ENCODE data around the gene FREM1.

Gene FREM1

GRCh38 chr9:14811844-14812243 lies 98.4 kb downstream of the FREM1 start:
- no peak for DNase-seq

- no peak for DNase-seq
These were observed 103.2 kb downstream of the FREM1 start for GRCh38 chr9:14806941-14807520.

GRCh38 chr9:14799030-14799429 lies 111.2 kb downstream of the FREM1 start:
- no peak for DNase-seq

GRCh38 chr9:14797435-14797834 lies 112.8 kb downstream of the FREM1 start:
- no peak for DNase-seq

DNA sequence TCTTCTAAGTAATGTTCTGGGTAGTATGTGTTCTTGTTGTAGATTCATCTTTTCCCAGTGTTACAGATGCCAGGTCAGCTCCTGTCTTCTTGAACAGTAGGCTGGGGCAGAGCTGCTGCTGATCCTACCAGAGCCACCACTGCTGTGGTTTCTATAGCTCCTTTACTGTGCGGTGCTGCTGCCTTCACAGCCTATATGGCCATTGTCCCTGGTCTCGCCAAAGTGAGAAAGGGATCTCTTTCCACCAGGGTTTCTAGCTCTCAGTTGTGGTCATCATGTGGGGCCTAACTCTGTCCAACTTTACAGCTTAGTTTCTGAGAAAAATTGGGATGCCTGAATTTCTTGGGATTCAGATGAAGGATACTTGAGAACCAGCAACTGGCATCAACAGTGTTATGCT lies 116.8 kb downstream of the FREM1 start:
- DNase-seq, result no peak

GRCh38 chr9:14790628-14791027 lies 119.6 kb downstream of the FREM1 start:
- DNase-seq, result no peak

DNA sequence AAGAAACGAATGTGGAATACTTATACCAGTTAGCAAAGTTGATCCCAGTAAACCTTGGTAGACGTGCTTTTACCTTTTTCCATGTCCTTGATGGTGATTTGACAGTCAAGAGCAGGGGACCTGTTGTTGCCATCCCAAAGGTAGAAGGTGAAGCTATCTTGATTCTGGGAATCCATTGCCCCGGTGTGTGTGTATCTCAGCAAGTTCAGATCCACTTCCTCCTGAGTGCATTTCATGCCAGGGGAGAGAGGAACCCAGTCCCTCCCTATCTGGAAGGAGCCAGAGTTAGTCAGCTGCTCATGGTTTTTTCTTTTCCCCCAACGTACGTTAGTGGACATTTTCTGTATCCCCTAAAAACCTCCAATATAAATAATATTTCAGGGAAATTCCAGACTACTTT lies 121.4 kb downstream of the FREM1 start:
- DNase-seq, result no peak

DNA sequence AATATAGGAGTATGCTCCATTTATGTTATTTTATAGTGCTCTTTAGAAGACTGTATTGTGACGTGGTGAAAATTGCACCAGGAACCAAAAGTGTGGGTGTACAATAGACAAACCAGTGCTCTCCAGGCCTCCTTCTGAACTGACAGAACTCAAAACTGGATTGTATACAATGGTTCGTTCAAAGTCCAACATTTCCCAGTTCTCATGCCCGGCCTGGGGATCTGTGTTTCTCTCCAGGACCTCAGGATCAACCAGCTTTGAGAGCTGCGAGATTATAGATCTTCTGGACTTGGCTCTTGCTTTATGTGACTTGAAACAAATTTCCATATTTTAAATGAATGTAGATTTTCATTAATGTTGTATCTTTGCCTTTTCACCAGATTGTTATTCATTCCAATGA lies 126.9 kb downstream of the FREM1 start:
- DNase-seq, result no peak

DNA sequence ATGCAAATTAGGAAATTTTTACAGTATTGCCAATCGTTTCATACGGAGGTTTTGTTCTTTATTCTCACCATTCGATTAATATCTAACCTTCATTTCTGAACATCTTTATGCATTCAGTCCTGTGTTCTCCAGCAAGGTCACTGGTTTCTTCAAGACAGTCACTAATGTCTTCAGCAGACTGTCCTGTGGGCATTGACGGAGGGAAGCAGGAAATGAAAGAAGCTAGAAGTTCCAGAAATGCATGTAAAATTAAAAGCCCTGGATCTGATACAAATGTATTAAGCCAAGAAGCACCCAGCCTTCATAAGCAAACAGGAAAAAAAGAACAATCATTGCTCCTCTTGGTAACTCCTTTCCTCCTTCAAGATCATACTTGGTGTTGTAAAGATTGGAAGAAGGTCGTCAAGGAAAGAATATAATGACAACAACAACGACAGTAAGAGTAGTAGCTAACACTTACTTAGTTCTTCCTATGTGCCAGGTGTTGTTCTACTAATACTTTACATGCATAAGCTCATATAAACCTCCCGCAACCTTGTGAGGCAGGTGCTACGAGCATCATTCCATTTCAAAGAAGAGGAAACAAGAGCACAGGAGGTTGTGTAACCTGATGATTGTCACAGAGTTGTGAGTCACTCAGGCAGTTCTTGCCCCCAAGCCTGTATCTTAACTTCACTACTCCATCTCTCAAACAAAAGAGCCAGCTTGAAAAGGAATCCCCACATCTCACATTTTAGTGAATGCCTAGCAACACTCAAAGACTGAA lies 127.8 kb downstream of the FREM1 start:
- no peak for DNase-seq

DNA sequence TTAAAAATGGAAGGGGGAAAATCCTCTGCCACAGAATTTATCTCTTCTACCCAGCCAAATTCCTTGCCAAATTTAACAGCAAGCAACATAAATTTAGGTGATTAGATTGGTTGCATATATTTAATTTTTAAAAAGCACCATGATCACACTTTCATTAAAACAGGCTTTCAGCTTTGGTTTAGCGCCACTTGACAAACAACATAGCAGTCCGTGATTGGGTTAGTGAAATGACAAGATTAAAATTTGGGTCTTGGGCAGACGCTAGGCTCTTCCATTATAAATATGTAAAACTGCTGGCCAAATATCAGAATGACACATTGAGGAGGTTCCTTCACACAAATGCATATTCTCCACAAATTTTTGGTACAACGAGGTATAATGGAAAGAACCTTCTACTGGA lies 129.5 kb downstream of the FREM1 start:
- DNase-seq, result no peak

DNA sequence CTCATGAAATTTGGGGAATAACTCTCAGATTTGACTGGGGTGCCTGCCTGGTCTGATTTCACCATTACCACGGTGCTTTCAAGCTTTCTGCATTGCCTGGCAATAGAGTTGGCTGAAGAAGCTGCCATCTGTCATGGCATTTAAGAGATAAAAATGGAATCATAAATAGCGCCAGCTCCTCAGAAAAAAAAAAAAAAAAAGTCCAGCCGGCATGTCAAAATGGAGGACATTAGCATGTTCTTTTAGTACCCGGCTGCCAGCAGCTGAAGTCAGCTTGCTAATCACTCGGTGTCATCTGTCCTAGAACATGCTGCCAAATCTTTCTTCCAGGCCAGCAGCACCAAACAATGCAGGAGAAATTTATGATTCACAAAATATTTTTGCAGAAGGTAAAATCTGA lies 130.0 kb downstream of the FREM1 start:
- DNase-seq, result no peak

DNA sequence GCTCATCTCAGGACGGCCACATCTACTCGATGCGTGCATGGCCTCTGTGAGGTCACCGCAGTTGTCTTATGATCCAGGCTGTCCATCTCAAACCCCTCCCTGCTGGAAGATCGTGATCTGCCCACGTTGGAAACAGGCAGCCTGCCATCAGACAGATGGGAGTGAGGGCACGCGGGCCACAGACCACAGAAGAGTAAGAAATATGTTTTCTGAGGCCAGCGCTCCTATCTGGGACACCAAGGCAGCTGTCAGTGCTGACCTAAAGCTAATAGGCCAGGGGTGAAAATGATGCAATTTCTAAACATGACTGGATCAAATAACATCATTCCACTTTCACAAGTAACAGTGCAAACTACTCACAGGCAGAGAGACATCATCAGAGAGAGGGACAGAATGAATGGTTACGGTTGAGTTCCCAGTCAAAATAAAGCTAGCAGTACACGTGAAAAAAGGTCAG lies 130.6 kb downstream of the FREM1 start:
- DNase-seq, result no peak

GRCh38 chr9:14778565-14778964 lies 131.7 kb downstream of the FREM1 start:
- DNase-seq, result no peak

- no peak for DNase-seq
These were observed 134.3 kb downstream of the FREM1 start for GRCh38 chr9:14775917-14776316.

- DNase-seq, result no peak
These were observed 139.6 kb downstream of the FREM1 start for GRCh38 chr9:14770592-14770991.

DNA sequence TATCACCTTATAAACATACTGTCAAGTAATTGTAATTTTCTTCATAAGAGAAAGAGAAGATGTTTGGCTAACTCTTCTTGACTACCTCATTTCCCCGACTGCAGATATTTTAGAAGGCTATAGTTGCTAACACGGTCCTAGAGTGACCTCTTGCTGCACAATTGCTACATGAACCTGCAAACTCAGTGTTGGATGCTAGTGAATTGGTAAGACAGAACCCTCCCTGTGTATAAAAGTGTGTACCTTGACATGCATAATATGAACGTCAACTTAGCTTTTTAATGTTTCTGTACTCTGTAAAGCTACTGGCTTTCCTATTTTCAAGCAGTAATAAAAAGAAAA lies 141.0 kb downstream of the FREM1 start:
- no peak for DNase-seq

- no peak for DNase-seq
These were observed 141.6 kb downstream of the FREM1 start for GRCh38 chr9:14768405-14769229.

DNA sequence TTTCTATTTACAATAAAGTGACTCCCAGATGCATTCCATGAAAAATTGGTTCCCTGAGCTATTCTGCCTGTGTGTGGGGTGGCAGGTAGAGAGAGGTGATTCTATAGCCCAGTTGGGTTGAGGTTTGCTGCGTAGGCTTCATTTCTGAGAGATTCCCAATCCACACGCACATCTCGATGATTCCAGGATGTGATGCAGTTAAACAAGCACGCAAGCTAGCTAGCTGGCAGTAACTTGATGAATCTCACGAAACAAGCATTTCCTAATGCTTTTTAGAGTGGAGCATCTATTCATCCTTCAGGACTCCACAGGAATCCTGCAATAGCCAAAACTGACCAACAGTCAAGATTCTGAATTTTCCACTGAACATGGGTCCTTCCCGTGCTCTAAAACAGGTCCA lies 143.9 kb downstream of the FREM1 start:
- DNase-seq, result no peak

GRCh38 chr9:14761584-14761983 lies 148.6 kb downstream of the FREM1 start:
- no peak for DNase-seq

DNA sequence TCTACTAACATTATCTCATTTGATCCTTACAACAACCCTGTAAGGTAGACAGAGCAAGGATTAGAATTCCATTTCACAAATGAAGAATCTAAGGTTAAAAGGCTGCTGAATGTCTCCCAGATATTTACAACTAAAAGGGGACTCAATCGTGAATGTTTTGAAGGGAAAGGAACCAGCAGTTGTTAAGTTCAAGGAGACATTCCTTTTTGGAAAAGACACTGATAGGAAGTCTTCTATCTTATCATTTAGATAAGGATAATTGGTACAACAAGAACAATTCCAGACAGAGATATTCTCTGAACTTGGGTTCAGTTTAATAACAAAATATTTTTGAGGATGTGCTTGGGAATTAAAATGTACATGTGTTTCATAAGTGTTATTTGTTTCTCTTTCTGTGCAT lies 150.2 kb downstream of the FREM1 start:
- DNase-seq, result no peak

DNA sequence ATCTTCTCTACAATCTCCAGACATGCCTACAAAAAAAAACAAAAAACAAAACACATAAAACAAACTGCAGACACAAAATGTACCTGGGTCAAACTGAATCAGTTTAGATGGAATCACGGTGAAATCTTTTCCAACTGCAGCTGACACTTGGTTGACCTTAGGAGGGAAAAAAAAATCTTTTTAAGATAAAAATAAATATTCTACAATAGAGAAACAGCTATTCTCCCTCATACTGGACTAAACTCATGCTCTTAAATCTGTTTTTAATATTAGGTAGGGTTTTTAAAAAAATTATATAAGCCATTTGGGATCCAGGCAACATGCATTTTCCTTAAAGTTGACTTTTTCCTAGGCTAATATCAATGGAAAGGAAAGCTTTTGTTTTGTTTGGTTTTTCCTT lies 153.9 kb downstream of the FREM1 start:
- no peak for DNase-seq

- no peak for DNase-seq
These were observed 157.4 kb downstream of the FREM1 start for GRCh38 chr9:14752871-14753270.

DNA sequence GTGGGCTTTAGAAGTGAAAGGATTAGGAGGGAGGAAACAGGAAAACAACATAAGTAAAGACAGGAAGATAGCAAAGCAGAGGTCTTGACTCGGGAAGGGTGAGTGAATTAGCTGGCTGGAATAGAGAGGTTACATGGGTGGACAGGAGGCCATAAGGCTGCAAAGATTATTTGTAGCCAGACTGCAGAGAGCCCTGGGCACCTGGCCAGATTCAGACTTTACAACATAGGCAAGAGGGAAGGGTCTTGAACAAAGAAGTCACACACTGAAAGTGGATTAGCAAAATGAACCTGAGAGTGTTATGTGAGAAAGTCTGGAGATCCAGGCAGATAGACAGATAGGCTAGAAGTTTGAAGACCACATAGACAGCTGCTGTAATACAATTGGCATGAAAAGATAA lies 158.0 kb downstream of the FREM1 start:
- no peak for DNase-seq

GRCh38 chr9:14750821-14751220 lies 159.4 kb downstream of the FREM1 start:
- no peak for DNase-seq
